HL-60/S4 treated with retinoic acid at 250 ng/mL for 4 days and 3 days (cell line): ENCODE measurements around the gene NOTUM.
"Not testable (repeated sequence)": the region's sequence is repeated elsewhere in the genome, so short reads cannot be mapped to it uniquely, and the experiment has no call there.

Source experiments
- in situ Hi-C: fragments of 300-500 bp; cut with MboI; formaldehyde crosslinking; loops from 2 replicates; pipeline ENCODE4 v1.7.0; 2022; ENCODE audit warnings: low sequenced_read_pairs

NOTUM gene

GRCh38 chr17:81958633-81959342 is 2.2 kb downstream of the NOTUM start:
- in situ Hi-C loops, result no loop called here

- in situ Hi-C loops, result no loop called here
Observed at GRCh38 chr17:81957691-81958432, 3.1 kb downstream of the NOTUM start.

- in situ Hi-C loops, result no loop called here
Observed at GRCh38 chr17:81956607-81957589, 4.1 kb downstream of the NOTUM start.

GRCh38 chr17:81955756-81956544 is 5.0 kb downstream of the NOTUM start:
- in situ Hi-C loops, result no loop called here

- in situ Hi-C loops, result no loop called here
Observed at GRCh38 chr17:81955058-81955681, 5.8 kb downstream of the NOTUM start.

- in situ Hi-C loops, result no loop called here
Observed at GRCh38 chr17:81954131-81955057, 6.6 kb downstream of the NOTUM start.

GRCh38 chr17:81953443-81953842 is 7.5 kb downstream of the NOTUM start:
- in situ Hi-C loops, result not testable (repeated sequence)

- in situ Hi-C loops, result no loop called here
Observed at GRCh38 chr17:81952792-81953228, 8.2 kb downstream of the NOTUM start.

GRCh38 chr17:81951785-81952684 is 9.0 kb downstream of the NOTUM start:
- in situ Hi-C loops, result no loop called here

GRCh38 chr17:81950501-81950900 is 10.5 kb downstream of the NOTUM start:
- in situ Hi-C loops, result no loop called here

- in situ Hi-C loops, result no loop called here
Observed at GRCh38 chr17:81948635-81949378, 12.2 kb downstream of the NOTUM start.

GRCh38 chr17:81947189-81947588 is 13.8 kb downstream of the NOTUM start, which contains the start of gene MYADML2:
Gene MYADML2, minus strand, starts transcription at chr17:81947233. Its CDS starts 5,492 bp downstream, at chr17:81941741.
- in situ Hi-C loops, result no loop called here

- in situ Hi-C loops, result no loop called here
Observed at GRCh38 chr17:81944858-81945257, 16.1 kb downstream of the NOTUM start.

GRCh38 chr17:81942167-81942553 is 18.8 kb downstream of the NOTUM start:
- in situ Hi-C loops, result no loop called here

GRCh38 chr17:81941484-81942166 is 19.4 kb downstream of the NOTUM start:
- in situ Hi-C loops, result no loop called here
